NCI-H1092 (cell line): ENCODE data around the gene EEF2KMT.
A peak's percentile ranks its signal among the peaks of the same experiment; 100 is the strongest.
"Not testable (repeated sequence)": the region's sequence is repeated elsewhere in the genome, so short reads cannot be mapped to it uniquely, and the experiment has no call there.

Experiments used
- DNase-seq: peaks from one replicate; lab custom pipeline; 2025; lab: John Stamatoyannopoulos, UW

EEF2KMT gene

DNA sequence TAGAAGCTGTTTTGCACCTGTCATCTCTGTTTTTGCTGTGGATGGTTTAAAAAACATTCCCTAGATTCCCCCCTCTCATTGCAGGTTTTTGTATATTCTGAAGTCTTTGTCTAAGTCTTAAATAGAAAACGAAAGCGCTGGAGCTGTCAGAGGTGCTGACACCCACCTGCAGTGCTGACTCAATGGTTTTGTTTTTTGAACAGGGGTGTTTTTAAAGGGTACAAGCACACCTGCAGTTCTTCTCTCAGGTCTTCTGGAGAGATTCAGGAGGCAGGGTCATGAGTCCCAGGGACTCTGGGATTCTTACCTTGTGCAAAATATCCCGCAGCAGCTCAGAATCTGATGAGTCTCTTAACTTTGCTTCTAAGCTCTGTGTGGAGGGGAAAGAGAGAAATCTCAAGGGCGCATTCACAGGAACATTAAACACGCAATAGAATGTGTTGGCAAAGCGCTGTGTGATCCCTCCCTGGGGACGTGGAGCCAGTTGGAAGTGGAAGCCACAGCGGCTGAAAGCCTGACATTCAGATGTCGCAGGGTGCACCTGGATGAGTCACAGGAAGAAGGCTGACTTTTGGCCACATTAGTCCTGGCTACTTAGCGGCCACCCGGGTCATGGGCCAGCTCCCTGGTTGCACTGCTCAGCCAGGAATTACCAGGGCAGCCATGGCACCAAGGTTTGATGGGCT is 2.3 kb downstream of the EEF2KMT start:
- DNase-seq: not testable (repeated sequence)

DNA sequence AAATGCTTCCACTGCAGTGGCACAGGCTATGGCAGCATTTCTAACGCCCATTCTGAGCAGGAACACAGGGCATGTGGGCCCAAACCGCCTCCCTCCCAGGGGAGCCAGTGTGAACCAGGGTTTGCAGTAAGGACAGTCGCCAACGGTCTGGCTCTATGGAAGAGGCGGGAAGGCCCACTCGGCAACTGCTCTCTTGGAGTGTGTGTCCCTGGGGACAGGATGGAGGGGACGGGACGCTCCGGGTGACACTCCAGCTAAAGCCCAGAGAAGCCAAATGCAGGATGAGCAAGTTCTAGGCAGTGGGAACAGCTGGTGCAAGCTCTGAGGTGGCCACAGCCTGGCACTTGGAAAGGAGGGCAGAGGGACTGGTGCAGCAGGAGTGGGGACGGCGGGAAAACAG is 3.8 kb downstream of the EEF2KMT start:
- DNase-seq: not testable (repeated sequence)

DNA sequence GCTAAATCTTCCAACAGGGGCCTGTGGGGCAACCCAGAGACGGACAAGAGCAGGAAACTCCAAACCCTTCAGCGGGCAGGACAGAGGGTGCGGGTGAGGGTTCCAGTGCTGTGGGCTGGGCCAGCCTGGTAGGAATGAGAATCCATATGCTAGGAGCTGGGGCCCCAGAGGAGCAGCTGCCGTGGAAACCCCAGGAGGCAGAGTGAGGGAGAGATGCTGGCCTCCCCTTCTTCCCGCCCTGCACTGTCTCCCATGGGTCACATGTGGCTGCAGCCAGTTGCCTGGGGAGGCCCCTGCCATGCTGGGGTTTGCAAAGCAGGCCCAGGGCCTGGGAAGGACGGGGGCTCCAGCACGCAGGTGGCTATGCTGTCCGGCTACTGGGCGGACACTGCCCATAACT is 4.5 kb downstream of the EEF2KMT start:
- DNase-seq: not testable (repeated sequence)

DNA sequence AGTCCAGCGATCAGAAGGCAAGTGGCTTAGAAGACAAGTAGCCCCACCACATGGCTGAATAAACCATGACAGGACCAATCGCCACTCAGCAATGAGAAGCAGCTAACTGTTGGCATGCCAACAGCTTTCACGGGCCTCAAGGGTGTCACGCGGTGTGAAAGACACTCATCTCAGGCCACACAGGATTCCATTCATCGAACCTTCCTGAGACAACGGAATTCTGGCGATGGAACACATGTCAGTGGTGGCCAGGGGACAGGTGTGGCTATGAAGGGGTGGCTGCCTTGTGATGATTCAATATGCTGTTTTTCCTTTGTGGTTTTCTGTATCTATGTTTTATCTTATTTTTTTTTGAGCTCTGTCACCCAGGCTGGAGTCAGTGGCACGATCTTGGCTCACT is 7.0 kb downstream of the EEF2KMT start:
- not testable (repeated sequence) for DNase-seq

DNA sequence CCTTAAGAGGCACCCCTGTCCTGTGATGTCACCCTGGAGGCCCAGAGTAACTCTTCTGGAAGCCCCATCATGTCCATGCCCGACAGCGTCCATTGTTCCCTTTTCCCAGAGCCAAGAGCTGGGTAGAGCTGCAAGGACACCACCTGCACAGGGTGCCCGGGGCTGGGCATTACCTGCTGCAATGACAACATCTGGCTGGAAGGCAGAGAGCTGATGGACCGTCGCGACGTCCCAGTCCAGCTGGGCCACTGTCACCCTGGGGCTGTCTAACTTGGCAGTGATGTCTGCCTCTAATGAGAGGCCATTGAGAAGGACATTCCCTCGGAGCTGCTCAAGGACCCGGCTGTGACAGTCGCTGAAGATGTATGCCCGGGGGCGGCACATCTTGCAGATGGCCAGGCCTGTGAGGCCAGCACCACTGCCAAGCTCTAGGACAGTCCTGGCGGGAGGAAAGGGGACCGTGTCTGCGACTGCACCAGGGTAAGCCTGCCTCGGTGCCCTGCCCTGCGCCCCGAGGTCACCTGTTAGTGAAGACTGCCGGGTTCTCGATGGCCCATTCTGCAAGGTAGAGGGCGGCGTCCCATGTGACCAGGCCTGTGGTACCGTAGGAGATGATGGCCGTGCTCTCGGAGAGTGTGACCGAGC is 7.6 kb downstream of the EEF2KMT start:
- DNase-seq: not testable (repeated sequence)

DNA sequence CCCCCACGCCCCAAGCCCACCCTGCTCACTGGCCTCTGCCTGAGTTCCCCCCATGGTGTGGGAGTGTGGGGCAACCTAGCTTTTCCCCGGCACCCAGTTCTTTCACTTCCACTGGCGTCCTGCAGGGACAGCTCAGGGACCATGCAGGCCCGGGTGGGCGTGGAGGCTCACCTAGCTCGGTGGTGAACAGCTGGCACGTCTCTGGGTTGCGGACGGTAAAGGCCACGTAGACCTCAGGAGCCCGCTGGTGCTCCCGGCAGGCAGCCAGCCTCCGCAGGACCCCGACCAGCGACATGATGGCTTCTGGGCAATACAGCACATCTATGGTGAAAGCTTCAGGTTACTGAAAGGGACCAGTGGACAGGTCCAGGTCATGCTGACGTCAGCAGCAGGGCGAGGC is 8.7 kb downstream of the EEF2KMT start:
- not testable (repeated sequence) for DNase-seq

DNA sequence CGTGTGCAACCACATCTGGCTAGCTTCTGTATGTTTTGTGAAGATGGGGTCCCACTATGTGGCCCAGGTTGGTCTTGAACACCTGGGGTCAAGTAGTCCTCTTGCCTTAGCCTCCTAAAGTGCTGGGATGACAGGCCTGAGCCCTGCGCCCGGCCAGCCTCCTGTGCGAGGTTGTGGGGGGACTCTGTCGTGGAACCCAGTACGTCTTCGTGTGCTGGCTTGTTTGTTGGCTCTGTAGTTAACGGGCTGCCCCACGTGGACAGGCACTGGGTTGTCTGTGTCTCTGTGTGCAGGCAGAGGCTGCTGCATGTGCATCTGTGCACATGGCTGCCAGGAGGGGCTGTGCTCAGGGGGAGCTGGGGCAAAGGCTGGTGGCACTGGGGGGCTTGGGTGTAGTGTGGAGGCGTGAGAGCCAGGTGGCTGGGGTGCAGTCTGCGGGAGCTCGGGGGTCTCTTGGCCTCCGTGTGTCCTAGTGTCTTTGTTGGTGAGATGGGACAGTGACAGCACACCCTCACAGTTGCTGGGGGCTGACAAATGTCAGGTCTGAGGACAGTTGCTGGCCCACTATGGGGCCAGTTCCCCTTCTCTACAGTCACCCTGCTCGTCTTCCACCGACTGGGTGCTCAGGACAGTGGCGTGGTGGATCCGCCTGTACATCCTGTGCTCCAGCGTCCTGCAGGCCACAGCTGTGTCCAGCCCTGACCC is 9.4 kb downstream of the EEF2KMT start:
- DNase-seq: not testable (repeated sequence)

GRCh38 chr16:5085716-5086115 is 11.9 kb downstream of the EEF2KMT start:
- not testable (repeated sequence) for DNase-seq

GRCh38 chr16:5084802-5085201 is 12.8 kb downstream of the EEF2KMT start:
- not testable (repeated sequence) for DNase-seq

DNA sequence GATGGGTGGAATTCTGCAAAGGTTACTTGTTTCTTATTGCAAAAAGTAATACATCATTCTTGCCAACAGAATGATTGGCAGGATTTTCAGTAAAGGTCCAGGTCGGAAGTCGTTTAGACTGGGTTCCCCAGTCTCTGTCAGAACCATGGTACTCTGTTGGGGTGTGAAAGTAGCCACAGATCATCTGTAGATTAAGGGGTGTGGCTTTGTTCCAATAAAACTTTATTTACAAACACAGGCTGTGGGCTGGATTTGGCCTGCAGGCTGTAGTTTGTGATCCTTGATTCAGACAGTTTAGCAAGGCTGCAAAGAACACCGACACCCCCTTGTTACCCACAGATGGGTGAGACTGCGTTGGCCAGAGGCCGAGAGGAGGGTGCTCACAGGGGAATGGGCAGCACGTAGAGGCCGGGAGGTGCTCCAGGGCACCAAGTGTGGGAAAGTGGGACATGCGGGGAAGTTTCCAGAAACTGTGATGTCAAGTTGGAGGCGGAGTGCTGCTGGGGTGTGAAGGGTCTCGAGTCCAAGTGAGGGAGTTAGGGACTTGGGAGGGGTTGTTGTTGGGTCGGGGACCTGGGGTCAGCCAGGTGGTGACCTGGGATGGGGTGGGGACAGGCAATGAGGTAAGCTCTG is 13.4 kb downstream of the EEF2KMT start:
- not testable (repeated sequence) for DNase-seq

GRCh38 chr16:5083646-5084045 is 13.9 kb downstream of the EEF2KMT start:
- DNase-seq: not testable (repeated sequence)

GRCh38 chr16:5080996-5081395 is 16.6 kb downstream of the EEF2KMT start:
- DNase-seq: not testable (repeated sequence)

- DNase-seq: not testable (repeated sequence)
Observed at GRCh38 chr16:5080461-5080860, 17.1 kb downstream of the EEF2KMT start.

DNA sequence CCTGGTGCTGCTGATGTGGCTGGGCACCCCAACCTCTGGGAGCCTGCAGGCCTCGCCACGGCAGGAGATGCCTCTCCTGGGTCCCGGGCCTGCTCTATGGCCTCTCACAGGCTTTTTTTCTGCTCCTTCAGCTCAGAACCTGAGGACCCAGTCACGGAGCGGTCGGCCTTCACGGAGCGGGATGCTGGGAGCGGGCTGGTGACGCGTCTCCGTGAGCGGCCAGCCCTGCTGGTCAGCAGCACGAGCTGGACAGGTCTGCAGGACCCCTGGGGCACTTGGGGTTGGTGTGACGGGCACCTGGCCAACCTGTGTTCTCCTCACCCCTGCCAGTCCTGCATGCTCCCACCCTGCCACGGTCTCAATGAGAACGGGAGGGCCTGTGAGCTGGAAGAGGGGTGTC is 19.0 kb downstream of the EEF2KMT start:
- DNase-seq: no peak

DNA sequence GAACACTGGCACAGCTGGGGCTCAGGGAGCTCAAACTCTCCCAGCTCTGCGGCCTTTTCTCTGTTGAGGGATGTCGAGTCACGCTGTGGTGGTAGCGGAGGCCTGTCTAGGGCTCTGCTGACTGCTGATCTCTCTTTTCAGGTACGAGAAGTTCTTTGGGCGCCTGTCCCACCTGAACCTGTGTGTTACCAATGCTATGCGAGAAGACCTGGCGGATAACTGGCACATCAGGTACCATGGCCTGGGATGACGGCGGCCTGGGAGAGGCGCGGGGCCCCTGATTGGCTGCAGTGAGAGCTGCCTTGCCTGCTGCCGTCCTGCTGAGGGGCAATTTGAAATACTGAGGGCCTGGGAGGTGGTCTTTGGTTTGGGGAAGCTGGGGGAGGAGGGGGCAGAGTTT is 20.3 kb downstream of the EEF2KMT start:
- no peak for DNase-seq

DNA sequence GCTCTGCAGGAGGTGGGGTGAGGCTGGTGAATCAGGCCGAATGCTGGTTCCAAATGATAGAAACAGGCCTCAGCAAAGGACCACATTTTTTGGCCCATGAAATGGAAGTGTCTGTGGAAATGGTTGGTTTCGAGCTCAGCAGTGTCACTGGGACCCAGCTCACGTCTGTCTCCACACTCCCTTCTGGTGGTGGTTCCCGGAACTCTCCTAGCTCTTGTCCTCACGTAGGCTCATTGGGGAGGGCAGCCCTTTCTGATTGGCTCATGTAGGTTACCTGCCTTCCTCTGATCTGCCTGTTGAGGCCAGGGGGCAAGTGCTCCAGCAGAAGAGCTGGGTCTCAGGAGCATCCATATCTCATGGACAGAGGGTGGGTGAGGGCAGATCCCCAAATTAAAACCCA is 22.0 kb downstream of the EEF2KMT start:
- DNase-seq: no peak

DNA sequence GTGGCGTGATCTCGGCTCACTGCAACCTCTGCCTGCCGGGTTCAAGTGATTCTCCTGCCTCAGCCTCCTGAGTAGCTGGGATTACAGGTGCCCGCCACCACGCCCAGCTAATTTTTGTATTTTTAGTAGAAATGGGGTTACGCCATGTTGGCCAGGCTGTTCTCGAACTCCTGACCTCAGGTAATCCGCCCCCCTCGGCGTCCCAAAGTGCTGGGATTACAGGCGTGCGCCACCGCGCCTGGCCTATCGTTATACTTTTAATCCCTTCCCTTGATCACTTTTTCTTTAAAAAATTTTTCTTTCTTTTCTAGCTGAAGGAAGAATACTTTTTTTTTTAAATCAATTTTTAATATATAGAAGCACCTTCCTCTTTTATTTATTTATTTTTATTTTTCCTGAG is 23.8 kb downstream of the EEF2KMT start:
- not testable (repeated sequence) for DNase-seq

- no peak for DNase-seq
Observed at GRCh38 chr16:5073279-5073629, 24.3 kb downstream of the EEF2KMT start.

DNA sequence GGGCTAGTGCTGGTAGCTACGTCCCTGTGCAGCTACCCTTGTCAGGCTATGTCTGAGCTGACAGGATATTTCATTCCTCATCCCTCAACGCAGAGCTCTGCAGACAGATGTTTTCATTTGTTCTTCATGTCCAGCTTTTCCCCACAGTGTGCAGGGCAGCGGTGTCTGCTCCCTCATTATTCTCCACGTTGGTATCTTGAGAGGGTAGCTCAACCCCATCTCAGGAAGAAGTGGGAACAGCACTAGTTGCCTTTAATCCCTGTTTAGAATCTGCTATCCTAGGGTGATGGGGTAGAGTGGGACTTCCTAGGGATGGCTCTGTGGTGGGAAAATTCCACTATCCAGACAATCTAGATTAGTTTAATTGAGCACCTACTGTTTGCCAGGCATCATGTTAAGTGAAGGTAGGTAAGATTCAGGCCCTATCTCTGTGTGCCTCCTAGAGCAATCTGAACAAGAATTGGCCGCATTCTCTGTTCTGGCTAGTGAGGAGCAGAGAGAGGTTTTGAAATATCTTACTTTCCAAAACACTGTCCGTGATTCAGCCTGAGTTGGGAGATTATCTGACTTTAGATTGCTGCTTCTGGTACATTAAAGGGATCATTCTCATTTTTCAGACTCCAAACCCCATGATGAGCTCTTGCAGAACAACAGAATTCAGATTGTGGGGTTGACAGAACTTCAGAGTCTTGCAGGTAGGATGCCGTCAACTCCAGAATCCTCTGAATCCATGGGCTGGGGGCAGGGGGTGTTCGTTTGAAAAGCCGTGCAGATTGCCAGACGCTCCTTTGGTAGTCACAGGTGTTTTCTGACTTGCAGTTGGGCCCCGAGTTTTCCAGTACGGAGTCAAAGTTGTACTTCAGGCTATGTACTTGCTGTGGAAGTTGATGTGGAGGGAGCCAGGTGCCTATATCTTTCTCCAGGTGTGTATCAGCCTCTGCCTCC is 25.0 kb downstream of the EEF2KMT start:
- DNase-seq: no peak

DNA sequence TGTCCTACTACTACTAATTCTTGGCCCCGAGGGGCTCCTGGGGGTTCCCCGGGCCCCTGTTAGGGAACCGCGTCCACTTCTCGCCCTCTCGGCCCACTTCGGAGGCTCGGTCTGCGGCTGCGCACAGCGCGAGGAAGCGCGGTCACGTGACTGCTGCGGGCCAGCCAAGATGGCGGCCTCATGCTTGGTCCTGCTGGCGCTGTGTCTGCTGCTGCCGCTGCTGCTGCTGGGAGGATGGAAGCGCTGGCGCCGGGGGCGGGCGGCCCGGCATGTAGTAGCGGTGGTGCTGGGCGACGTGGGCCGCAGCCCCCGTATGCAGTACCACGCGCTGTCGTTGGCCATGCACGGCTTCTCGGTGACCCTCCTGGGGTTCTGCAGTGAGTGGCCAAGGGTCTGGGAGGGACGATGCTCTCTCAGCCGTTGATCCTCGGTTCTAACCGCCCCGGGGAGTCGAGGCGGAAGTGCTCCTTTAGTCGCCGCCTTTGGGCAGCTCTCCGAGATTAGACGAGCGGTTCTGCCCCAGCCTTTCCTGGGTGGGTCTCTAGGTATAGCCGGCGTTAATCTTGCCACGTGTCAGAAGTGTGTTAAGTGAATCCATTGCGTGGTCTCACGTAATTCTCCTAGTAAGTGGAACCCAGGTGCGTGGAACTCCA is 25.8 kb downstream of the EEF2KMT start, which contains the start of gene ALG1:
Gene ALG1, plus strand, starts transcription at position 163 of the 653 bp plus-strand sequence. Its CDS starts 7 bp downstream, at position 170.
- peak; percentile 87 for DNase-seq

DNA sequence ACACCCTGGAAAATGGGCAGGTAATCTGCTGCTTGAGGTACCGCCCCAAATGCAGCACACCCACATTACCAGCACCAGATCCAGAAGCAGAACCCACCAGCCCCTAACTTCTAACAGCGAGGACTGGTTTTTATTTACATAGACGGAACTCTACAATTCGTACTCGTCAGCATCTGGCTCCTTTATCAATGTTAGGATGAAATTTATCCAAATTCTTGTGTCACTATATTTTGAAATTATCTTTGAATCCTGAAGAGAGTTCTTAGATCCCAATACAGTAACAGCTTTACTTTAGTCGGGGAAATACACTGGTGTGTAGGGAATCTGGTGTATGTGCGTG is 26.3 kb downstream of the EEF2KMT start:
- DNase-seq: no peak
